Skeletal muscle satellite cell (primary cell): ENCODE measurements around the gene SLC34A3.

Experiments used
- H3K27me3 ChIP-seq: 2 replicates; pipeline ENCODE4 v1.7.0; 2013; ENCODE audit warnings: low read length; ENCODE audit not compliant: control insufficient read depth, insufficient read depth
- H3K36me3 ChIP-seq: 2 replicates; pipeline ENCODE4 v1.7.0; 2013; ENCODE audit warnings: mild to moderate bottlenecking, control low read depth, low read length; ENCODE audit not compliant: insufficient read depth
- H3K4me1 ChIP-seq: 2 replicates; pipeline ENCODE4 v1.7.0; 2013; ENCODE audit warnings: low read length; ENCODE audit not compliant: control insufficient read depth, insufficient read depth
- H3K4me2 ChIP-seq: 2 replicates; pipeline ENCODE4 v1.7.0; 2013; ENCODE audit warnings: mild to moderate bottlenecking, low read length
- H3K4me3 ChIP-seq: 2 replicates; pipeline ENCODE4 v1.7.0; 2013; ENCODE audit warnings: low read length
- H3K9ac ChIP-seq: 2 replicates; pipeline ENCODE4 v1.7.0; 2013; ENCODE audit warnings: mild to moderate bottlenecking, low read depth, low read length, moderate library complexity
- H3K9me3 ChIP-seq: replicated peaks from 2 replicates; pipeline ENCODE4 v1.7.0; 2013; ENCODE audit warnings: mild to moderate bottlenecking, control low read depth, low read length

The SLC34A3 gene

DNA sequence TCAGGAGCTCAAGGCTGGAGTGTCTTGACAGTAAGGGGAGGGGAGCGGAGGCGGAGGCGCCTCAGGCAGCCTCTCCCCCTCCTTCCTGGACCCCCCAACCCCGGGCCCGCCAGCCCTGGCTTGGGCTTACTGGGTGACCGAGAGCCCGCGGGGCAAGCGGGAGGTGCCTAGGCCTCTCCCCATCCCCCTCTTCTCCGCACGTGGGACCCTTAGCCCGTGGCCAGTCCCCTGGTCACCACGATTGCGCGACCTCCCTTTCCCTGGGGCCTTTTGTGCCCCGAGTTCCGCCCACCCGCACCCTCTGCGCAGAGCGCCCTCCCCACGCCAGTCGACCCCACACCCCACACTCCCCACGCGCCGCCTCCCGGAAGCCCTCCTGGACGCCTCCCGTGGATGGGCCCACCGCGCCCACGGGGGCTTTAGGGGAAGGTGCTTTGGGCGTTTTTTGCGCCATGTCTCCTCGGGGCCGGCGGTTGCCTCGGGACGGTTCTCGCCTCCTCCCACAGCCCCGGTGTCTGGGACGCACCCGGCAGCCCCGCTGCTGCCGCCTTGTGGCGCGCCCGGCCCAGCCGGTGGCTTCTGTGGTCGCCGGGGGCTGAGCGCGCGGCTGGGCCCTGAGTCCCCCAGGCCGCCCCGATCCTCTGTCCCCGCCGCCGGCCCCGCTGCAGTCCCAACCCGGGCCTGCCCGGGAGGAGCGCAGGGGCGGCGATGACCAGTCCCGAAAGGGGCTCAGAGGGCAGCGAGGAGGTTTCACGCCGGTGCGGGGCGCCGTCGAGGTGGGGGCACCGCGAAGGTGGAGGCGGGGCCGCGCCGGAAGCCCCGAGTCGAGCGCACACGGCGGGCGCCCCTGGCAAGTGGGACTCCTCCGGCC is 50.0 kb downstream of the SLC34A3 start:
- peak overlapping the region; percentile 72 for H3K4me2 ChIP-seq
- H3K36me3 ChIP-seq: peaks cover 26% of the 10 kb centered on the region
- no peaks in the 10 kb centered on the region for H3K27me3 ChIP-seq
- H3K9ac ChIP-seq: no peak overlapping the region
- peak overlapping the region; percentile 26 for H3K4me3 ChIP-seq
- no peaks in the 10 kb centered on the region for H3K9me3 ChIP-seq
- peaks cover 51% of the 10 kb centered on the region for H3K4me1 ChIP-seq

DNA sequence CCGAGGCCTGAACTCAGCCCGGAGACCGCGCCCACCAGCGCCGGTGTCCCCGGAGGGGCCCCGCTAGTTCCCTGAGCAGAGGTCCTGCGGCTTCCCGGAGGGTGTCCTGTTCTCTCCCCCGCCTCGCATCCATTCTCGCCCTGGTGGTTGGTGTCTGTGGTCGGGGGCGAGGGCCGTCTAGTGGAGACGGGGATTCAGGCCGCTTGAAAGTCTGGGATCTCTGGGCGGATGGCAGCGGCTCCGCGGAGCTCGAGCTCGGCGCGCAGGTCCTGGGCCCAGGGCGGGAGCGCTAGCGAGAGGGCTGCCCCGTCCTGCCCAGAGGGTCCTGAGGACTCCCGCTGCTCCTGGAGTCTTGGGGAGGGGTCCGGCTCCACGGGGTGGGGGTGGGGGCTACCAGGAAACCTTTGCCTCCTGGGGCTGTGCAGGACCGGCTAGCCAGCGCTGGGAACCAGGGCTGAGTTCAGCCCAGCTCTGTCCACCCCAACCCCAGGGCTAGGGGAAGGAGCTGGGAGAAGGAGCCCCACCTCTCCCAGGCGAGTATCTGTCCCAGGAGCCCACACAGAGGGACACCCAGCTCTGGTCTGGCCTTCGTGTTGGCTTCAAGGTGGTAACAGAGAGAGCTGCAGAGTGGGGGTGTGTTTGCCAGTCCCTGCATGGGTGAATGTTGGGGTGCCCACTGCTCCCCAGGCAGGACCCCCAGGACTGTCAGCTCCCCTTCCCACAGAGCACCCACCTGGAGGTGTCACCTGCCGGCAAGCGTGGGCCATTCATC is 50.8 kb downstream of the SLC34A3 start:
- peak overlapping the region; percentile 26 for H3K4me3 ChIP-seq
- peak overlapping the region; percentile 72 for H3K4me2 ChIP-seq
- peaks cover 26% of the 10 kb centered on the region for H3K36me3 ChIP-seq
- peaks cover 45% of the 10 kb centered on the region for H3K4me1 ChIP-seq
- no peaks in the 10 kb centered on the region for H3K27me3 ChIP-seq
- no peak overlapping the region for H3K9ac ChIP-seq
- no peaks in the 10 kb centered on the region for H3K9me3 ChIP-seq
